ENCODE results near the gene CAMTA1. TPM values are rescaled to one million over a fixed set of nuclear protein-coding genes. Genes with fewer than 3 reads are reported as not detected.
"Not testable (repeated sequence)": the region's sequence is repeated elsewhere in the genome, so short reads cannot be mapped to it uniquely, and the experiment has no call there.

Gene CAMTA1
- total RNA-seq, 1 donor from 2014 or later, result 114 TPM

GRCh38 chr1:7313826-7314225, 528.6 kb downstream of the CAMTA1 start:
- intact Hi-C loops (cut with DNase I), result no loop called here
- no peak for DNase-seq (ENCODE audit: low spot score)

- intact Hi-C loops (cut with DNase I), result no loop called here
- no peak for DNase-seq (ENCODE audit: low spot score)
Measured at GRCh38 chr1:7315316-7315715, 530.1 kb downstream of the CAMTA1 start.

GRCh38 chr1:7315946-7316345, 530.7 kb downstream of the CAMTA1 start:
- DNase-seq (ENCODE audit: low spot score), result no peak
- intact Hi-C loops (cut with DNase I), result no loop called here

- DNase-seq (ENCODE audit: low spot score), result no peak
- intact Hi-C loops (cut with DNase I), result no loop called here
Measured at GRCh38 chr1:7317888-7318287, 532.6 kb downstream of the CAMTA1 start.

- intact Hi-C loops (cut with DNase I), result no loop called here
- no peak for DNase-seq (ENCODE audit: low spot score)
Measured at GRCh38 chr1:7319196-7319595, 533.9 kb downstream of the CAMTA1 start.

- no peak for DNase-seq (ENCODE audit: low spot score)
- intact Hi-C loops (cut with DNase I), result no loop called here
Measured at GRCh38 chr1:7320661-7321060, 535.4 kb downstream of the CAMTA1 start.

- no peak for DNase-seq (ENCODE audit: low spot score)
- intact Hi-C loops (cut with DNase I), result no loop called here
Measured at GRCh38 chr1:7322283-7322785, 537.1 kb downstream of the CAMTA1 start.

GRCh38 chr1:7322912-7323311, 537.7 kb downstream of the CAMTA1 start:
- DNase-seq (ENCODE audit: low spot score), result no peak
- intact Hi-C loops (cut with DNase I), result no loop called here

GRCh38 chr1:7325254-7325653, 540.0 kb downstream of the CAMTA1 start:
- intact Hi-C loops (cut with DNase I), result no loop called here
- no peak for DNase-seq (ENCODE audit: low spot score)

- DNase-seq (ENCODE audit: low spot score), result no peak
- intact Hi-C loops (cut with DNase I), result no loop called here
Measured at GRCh38 chr1:7326366-7326765, 541.1 kb downstream of the CAMTA1 start.

GRCh38 chr1:7327849-7328248, 542.6 kb downstream of the CAMTA1 start:
- no peak for DNase-seq (ENCODE audit: low spot score)
- intact Hi-C loops (cut with DNase I), result no loop called here

GRCh38 chr1:7329868-7330615, 544.8 kb downstream of the CAMTA1 start:
- intact Hi-C loops (cut with DNase I), result no loop called here
- DNase-seq (ENCODE audit: low spot score), result no peak

- intact Hi-C loops (cut with DNase I); DNase-seq (ENCODE audit: low spot score): not testable (repeated sequence)
Measured at GRCh38 chr1:7330726-7331125, 545.5 kb downstream of the CAMTA1 start.

- intact Hi-C loops (cut with DNase I), result no loop called here
- DNase-seq (ENCODE audit: low spot score), result no peak
Measured at GRCh38 chr1:7331926-7332535, 546.8 kb downstream of the CAMTA1 start.

- intact Hi-C loops (cut with DNase I), result no loop called here
- DNase-seq (ENCODE audit: low spot score), result no peak
Measured at GRCh38 chr1:7333094-7333493, 547.8 kb downstream of the CAMTA1 start.

GRCh38 chr1:7333620-7334019, 548.4 kb downstream of the CAMTA1 start:
- DNase-seq (ENCODE audit: low spot score), result no peak
- intact Hi-C loops (cut with DNase I), result no loop called here

GRCh38 chr1:7334475-7335035, 549.3 kb downstream of the CAMTA1 start:
- intact Hi-C loops (cut with DNase I), result no loop called here
- DNase-seq (ENCODE audit: low spot score), result no peak

- DNase-seq (ENCODE audit: low spot score), result no peak
- intact Hi-C loops (cut with DNase I), result no loop called here
Measured at GRCh38 chr1:7335224-7335879, 550.1 kb downstream of the CAMTA1 start.

- intact Hi-C loops (cut with DNase I), result no loop called here
- no peak for DNase-seq (ENCODE audit: low spot score)
Measured at GRCh38 chr1:7338439-7338838, 553.2 kb downstream of the CAMTA1 start.

- DNase-seq (ENCODE audit: low spot score), result no peak
- intact Hi-C loops (cut with DNase I), result no loop called here
Measured at GRCh38 chr1:7339014-7339413, 553.8 kb downstream of the CAMTA1 start.
